HepG2 (cell line): ENCODE measurements around the gene CDT1. TPM values are rescaled to one million over a fixed set of nuclear protein-coding genes. Genes with fewer than 3 reads are reported as not detected.

Experiments used
- ASH2L ChIP-seq: fragments of 300-600, 200-600 bp; sonication (generic); IDR thresholded peaks from 2 replicates; pipeline ENCODE4 v1.7.0; 2017; ENCODE audit warnings: low read depth, mild to moderate bottlenecking, moderate library complexity, mixed read lengths, low read length; ENCODE audit not compliant: insufficient read length
- CEBPG ChIP-seq: IDR thresholded peaks from 2 replicates; pipeline ENCODE4 v1.6.1; 2016
- EHMT2 ChIP-seq: fragments of 200-600 bp; sonication (generic); IDR thresholded peaks from 2 replicates; pipeline ENCODE4 v1.7.0; 2017; ENCODE audit warnings: antibody characterized with exemption, low read depth, low read length, borderline replicate concordance
- HNF4A ChIP-seq: sonication (generic); formaldehyde crosslinking; IDR thresholded peaks from 2 replicates; pipeline ENCODE4 v1.4.0; 2020; ENCODE audit warnings: missing genetic modification reagents
- MIER2 ChIP-seq: IDR thresholded peaks from 2 replicates; pipeline ENCODE4 v1.6.1; 2016; ENCODE audit warnings: missing biosample characterization, missing genetic modification reagents
- NCOR1 ChIP-seq: fragments of 200-600 bp; sonication (generic); IDR thresholded peaks from 2 replicates; pipeline ENCODE4 v1.7.0; 2017; ENCODE audit warnings: antibody characterized with exemption, low read length, borderline replicate concordance
- NFKB2 ChIP-seq: sonication (generic); formaldehyde crosslinking; IDR thresholded peaks from 2 replicates; pipeline ENCODE4 v1.4.0; 2020; ENCODE audit warnings: missing genetic modification reagents, borderline replicate concordance
- NFRKB ChIP-seq: fragments of 450-650 bp; IDR thresholded peaks from 2 replicates; pipeline ENCODE4 v1.6.1; 2017
- PAWR ChIP-seq: sonication (generic); formaldehyde crosslinking; IDR thresholded peaks from 2 replicates; pipeline ENCODE4 v1.4.0; 2020; ENCODE audit warnings: missing genetic modification reagents, mild to moderate bottlenecking, borderline replicate concordance
- PHF20 ChIP-seq: sonication (generic); formaldehyde crosslinking; IDR thresholded peaks from 2 replicates; pipeline ENCODE4 v1.5.0; 2020; ENCODE audit warnings: mild to moderate bottlenecking, missing genetic modification reagents
- PLRG1 ChIP-seq: fragments of 450-650 bp; conservative IDR thresholded peaks from 2 replicates; pipeline ENCODE4 v1.6.1; 2016
- POLR2AphosphoS2 ChIP-seq: IDR thresholded peaks from 2 replicates; pipeline ENCODE4 v1.6.1; 2011; ENCODE audit warnings: low read depth, low read length, improper control_type of control experiment
- RARA ChIP-seq: IDR thresholded peaks from 2 replicates; pipeline ENCODE4 v1.6.1; 2016; ENCODE audit warnings: missing genetic modification reagents, missing compliant biosample characterization
- REL ChIP-seq: sonication (generic); formaldehyde crosslinking; conservative IDR thresholded peaks from 2 replicates; pipeline ENCODE4 v1.8.0; 2022; ENCODE audit warnings: mild to moderate bottlenecking, missing genetic modification reagents, moderate library complexity
- SALL1 ChIP-seq: sonication (generic); formaldehyde crosslinking; IDR thresholded peaks from 2 replicates; pipeline ENCODE4 v1.8.0; 2022; ENCODE audit warnings: mild to moderate bottlenecking, missing genetic modification reagents
- SOX13 ChIP-seq, 3 experiments: fragments of 450-650 bp in 1 of 3; sonication (generic) in 1 of 3; formaldehyde crosslinking in 1 of 3; IDR thresholded peaks in 2 of 3; conservative IDR thresholded peaks in 1 of 3; 2 replicates each; pipeline versions ENCODE4 v1.5.0 to v1.6.1; 2016 to 2020; ENCODE audit warnings: antibody characterized with exemption in 1 of 3, mild to moderate bottlenecking in 1 of 3, missing compliant biosample characterization in 1 of 3, missing genetic modification reagents in 1 of 3, moderate library complexity in 1 of 3
- ZFP36 ChIP-seq: fragments of 150-350 bp; IDR thresholded peaks from 2 replicates; pipeline ENCODE4 v1.6.1; 2018; ENCODE audit warnings: borderline replicate concordance, low read length, low read depth; ENCODE audit not compliant: partially characterized antibody
- ZFP62 ChIP-seq: sonication (generic); formaldehyde crosslinking; IDR thresholded peaks from 2 replicates; pipeline ENCODE4 v1.4.0; 2020; ENCODE audit warnings: missing genetic modification reagents
- ZKSCAN8 ChIP-seq: IDR thresholded peaks from 2 replicates; pipeline ENCODE4 v1.6.1; 2016; ENCODE audit warnings: borderline replicate concordance, missing genetic modification reagents, missing compliant biosample characterization
- ZNF572 ChIP-seq: sonication (generic); formaldehyde crosslinking; IDR thresholded peaks from 2 replicates; pipeline ENCODE4 v1.5.1; 2020; ENCODE audit warnings: mild to moderate bottlenecking, missing genetic modification reagents
- ZSCAN25 ChIP-seq: sonication (generic); formaldehyde crosslinking; IDR thresholded peaks from 2 replicates; pipeline ENCODE4 v1.8.0; 2022; ENCODE audit warnings: mild to moderate bottlenecking, missing genetic modification reagents
- ZSCAN31 ChIP-seq: sonication (generic); formaldehyde crosslinking; IDR thresholded peaks from 2 replicates; pipeline ENCODE4 v1.5.0; 2020; ENCODE audit warnings: low read depth, mild to moderate bottlenecking, missing genetic modification reagents
- polyA plus RNA-seq, 8 experiments: library from polyadenylated mRNA; depleted of rRNA in 3 of 8; stranded (reverse) in 7 of 8; unstranded in 1 of 8; fragments of >200 nt; fragmentation: Illumina TruSeq in 4 of 8; extraction: Trizol in 4 of 8; gene quantifications; 2 replicates each; pipeline versions ENCODE4 v1.2.1 to v1.2.3, GENCODE V29; 2011 to 2016; ENCODE audit warnings: low read depth in 4 of 8, missing spikeins in 1 of 8, mixed read lengths in 1 of 8; ENCODE audit not compliant: insufficient read depth in 1 of 8
- total RNA-seq, 5 experiments: library from RNA; depleted of rRNA; stranded (reverse); fragments of >200 nt; fragmentation: Illumina TruSeq; extraction: Trizol; gene quantifications; 2 replicates each; pipeline ENCODE4 v1.2.3, GENCODE V29; 2016; ENCODE audit warnings: low read depth in 1 of 5
- TF ChIP-seq, protein P1 (sequence below): sonication (generic); formaldehyde crosslinking; IDR thresholded peaks from 2 replicates; pipeline ENCODE4 v1.5.1; 2020; ENCODE audit warnings: mild to moderate bottlenecking, moderate library complexity, missing genetic modification reagents
- TF ChIP-seq, protein P2 (sequence below): sonication (generic); formaldehyde crosslinking; IDR thresholded peaks from 2 replicates; pipeline ENCODE4 v1.5.0; 2020; ENCODE audit warnings: mild to moderate bottlenecking, missing genetic modification reagents
- TF ChIP-seq, protein P3 (sequence below): sonication (generic); formaldehyde crosslinking; IDR thresholded peaks from 2 replicates; pipeline ENCODE4 v1.5.0; 2020; ENCODE audit warnings: mild to moderate bottlenecking, missing genetic modification reagents, borderline replicate concordance

Gene CDT1
- total and polyA plus RNA-seq, 2 of the 13 experiments (the other 11 are each of a cell fraction or from before 2014, with no cell fraction given): 23.1 to 23.8 TPM

DNA sequence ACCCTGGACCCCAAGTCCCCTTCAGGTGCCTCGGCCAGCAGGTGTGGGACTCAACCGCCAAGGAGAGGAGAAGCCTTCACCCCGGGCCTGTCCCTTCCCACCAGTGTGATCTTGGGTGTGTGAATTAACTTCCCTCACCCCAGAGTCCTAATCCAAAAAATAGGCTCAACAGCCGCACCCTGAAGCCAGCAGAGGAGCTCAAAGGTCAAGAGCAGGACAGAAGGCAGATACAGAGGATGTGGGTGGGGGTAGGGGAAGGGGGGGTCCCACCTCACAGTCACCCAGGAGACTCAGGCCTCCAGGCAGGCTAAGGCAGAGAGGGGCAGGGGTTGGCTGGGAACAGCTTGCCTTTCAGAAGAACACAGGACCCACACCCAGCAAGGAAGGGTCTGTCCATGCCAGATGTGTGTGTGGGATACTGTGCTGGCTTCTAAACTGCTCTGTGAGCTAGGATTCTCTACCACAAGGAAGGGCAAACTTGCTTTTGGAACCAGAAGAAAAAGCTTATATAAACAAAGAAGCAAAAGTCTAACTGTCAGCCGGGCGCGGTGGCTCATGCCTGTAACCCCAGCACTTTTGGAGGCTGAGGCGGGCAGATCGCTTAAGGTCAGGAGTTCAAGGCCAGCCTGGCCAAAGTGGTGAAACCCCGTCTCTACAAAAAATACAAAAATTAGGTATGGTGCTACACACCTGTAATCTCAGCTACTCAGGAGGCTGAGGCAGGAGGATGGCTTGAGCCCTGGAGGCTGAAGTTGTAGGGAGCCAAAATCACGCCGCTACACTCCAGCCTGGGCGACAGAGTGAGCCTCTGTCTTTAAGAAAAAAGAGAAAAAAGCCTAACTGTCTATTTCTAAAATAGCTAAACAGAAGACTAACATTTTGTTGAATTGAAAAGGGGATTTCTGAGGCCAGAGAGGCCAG is 23.2 kb upstream of the CDT1 start (continued):
- TF ChIP-seq SALL1 (CRISPR knock-in tag): no peak
- peak; percentile 26; the same call in 1 of the 2 replicates for TF ChIP-seq RARA (CRISPR knock-in tag)
- TF ChIP-seq PHF20 (CRISPR knock-in tag): no peak
- TF ChIP-seq CEBPG (CRISPR knock-in tag): 0 out of 2 replicates have a peak, but pooled peaks have one; percentile 11
- no peak for TF ChIP-seq NFKB2 (CRISPR knock-in tag)
- TF ChIP-seq MIER2 (CRISPR knock-in tag): no peak
- no peak for TF ChIP-seq NFRKB
- no peak for TF ChIP-seq PAWR (CRISPR knock-in tag)
- no peak for TF ChIP-seq PLRG1
- TF ChIP-seq EHMT2: no peak
- 0 out of 2 replicates have a peak, but pooled peaks have one; percentile 41 for TF ChIP-seq ZNF572 (CRISPR knock-in tag)
- TF ChIP-seq SOX13 (IDR thresholded peaks at IDR 0.05): no peak
- TF ChIP-seq SOX13 (CRISPR knock-in tag; conservative IDR thresholded peaks at IDR 0.05 in 1 of 2, IDR thresholded peaks at IDR 0.05 in 1 of 2): no peak
- TF ChIP-seq, protein P1, sequence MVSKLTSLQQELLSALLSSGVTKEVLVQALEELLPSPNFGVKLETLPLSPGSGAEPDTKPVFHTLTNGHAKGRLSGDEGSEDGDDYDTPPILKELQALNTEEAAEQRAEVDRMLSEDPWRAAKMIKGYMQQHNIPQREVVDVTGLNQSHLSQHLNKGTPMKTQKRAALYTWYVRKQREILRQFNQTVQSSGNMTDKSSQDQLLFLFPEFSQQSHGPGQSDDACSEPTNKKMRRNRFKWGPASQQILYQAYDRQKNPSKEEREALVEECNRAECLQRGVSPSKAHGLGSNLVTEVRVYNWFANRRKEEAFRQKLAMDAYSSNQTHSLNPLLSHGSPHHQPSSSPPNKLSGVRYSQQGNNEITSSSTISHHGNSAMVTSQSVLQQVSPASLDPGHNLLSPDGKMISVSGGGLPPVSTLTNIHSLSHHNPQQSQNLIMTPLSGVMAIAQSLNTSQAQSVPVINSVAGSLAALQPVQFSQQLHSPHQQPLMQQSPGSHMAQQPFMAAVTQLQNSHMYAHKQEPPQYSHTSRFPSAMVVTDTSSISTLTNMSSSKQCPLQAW (CRISPR knock-in tag): no peak
- no peak for TF ChIP-seq NCOR1
- TF ChIP-seq REL (CRISPR knock-in tag): no peak
- TF ChIP-seq ZSCAN31: 0 out of 2 replicates have a peak, but pooled peaks have one; percentile 59
- TF ChIP-seq POLR2AphosphoS2: no peak
- no peak for TF ChIP-seq ZKSCAN8 (CRISPR knock-in tag)
- TF ChIP-seq, protein P2, sequence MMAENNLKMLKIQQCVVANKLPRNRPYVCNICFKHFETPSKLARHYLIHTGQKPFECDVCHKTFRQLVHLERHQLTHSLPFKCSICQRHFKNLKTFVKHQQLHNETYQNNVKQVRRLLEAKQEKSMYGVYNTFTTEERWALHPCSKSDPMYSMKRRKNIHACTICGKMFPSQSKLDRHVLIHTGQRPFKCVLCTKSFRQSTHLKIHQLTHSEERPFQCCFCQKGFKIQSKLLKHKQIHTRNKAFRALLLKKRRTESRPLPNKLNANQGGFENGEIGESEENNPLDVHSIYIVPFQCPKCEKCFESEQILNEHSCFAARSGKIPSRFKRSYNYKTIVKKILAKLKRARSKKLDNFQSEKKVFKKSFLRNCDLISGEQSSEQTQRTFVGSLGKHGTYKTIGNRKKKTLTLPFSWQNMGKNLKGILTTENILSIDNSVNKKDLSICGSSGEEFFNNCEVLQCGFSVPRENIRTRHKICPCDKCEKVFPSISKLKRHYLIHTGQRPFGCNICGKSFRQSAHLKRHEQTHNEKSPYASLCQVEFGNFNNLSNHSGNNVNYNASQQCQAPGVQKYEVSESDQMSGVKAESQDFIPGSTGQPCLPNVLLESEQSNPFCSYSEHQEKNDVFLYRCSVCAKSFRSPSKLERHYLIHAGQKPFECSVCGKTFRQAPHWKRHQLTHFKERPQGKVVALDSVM (CRISPR knock-in tag): peak; percentile 94
- no peak for TF ChIP-seq ZSCAN25 (CRISPR knock-in tag)
- no peak for TF ChIP-seq ZFP36
- no peak for TF ChIP-seq ZFP62
- TF ChIP-seq, protein P3, sequence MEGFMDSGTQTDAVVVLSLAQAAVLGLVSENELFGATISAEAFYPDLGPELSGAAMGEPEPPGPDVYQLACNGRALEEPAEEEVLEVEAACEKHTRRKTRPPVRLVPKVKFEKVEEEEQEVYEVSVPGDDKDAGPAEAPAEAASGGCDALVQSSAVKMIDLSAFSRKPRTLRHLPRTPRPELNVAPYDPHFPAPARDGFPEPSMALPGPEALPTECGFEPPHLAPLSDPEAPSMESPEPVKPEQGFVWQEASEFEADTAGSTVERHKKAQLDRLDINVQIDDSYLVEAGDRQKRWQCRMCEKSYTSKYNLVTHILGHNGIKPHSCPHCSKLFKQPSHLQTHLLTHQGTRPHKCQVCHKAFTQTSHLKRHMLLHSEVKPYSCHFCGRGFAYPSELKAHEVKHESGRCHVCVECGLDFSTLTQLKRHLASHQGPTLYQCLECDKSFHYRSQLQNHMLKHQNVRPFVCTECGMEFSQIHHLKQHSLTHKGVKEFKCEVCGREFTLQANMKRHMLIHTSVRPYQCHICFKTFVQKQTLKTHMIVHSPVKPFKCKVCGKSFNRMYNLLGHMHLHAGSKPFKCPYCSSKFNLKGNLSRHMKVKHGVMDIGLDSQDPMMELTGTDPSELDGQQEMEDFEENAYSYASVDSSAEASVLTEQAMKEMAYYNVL: no peak
- no peak for TF ChIP-seq ASH2L
- 0 out of 2 replicates have a peak, but pooled peaks have one; percentile 7 for TF ChIP-seq HNF4A (CRISPR knock-in tag)
